Effector memory CD4-positive, alpha-beta T cell (primary cell): Measurements from ENCODE around the gene ACER3.

Source experiments
- DNase-seq, 3 donors: peaks; one replicate each; pipeline ENCODE4 v3.0.0-alpha.2; 2020
- H3K27ac ChIP-seq: 2 replicates; pipeline ENCODE4 v1.7.0; 2013; ENCODE audit warnings: mild to moderate bottlenecking, low read length, moderate library complexity; ENCODE audit not compliant: insufficient read depth, poor library complexity, severe bottlenecking
- H3K27me3 ChIP-seq: replicated peaks from 2 replicates; pipeline ENCODE4 v1.7.0; 2013; ENCODE audit warnings: mild to moderate bottlenecking, low read length; ENCODE audit not compliant: insufficient read depth, control insufficient read depth, poor library complexity, severe bottlenecking
- H3K36me3 ChIP-seq: 2 replicates; pipeline ENCODE4 v1.7.0; 2013; ENCODE audit warnings: mild to moderate bottlenecking, low read length, moderate library complexity; ENCODE audit not compliant: control insufficient read depth, insufficient read depth
- H3K4me1 ChIP-seq: 2 replicates; pipeline ENCODE4 v1.7.0; 2013; ENCODE audit warnings: low read length, mild to moderate bottlenecking; ENCODE audit not compliant: control insufficient read depth, insufficient read depth, poor library complexity, severe bottlenecking
- H3K4me3 ChIP-seq: 2 replicates; pipeline ENCODE4 v1.7.0; 2013; ENCODE audit warnings: low read length, low read depth, mild to moderate bottlenecking; ENCODE audit not compliant: insufficient read depth, poor library complexity, severe bottlenecking
- H3K9me3 ChIP-seq: 2 replicates; pipeline ENCODE4 v1.7.0; 2013; ENCODE audit warnings: mild to moderate bottlenecking, low read length, moderate library complexity; ENCODE audit not compliant: control insufficient read depth

Gene ACER3

GRCh38 chr11:76910620-76911414 lies 50.1 kb downstream of the ACER3 start:
- no peaks in the 10 kb centered on the region for H3K9me3 ChIP-seq
- H3K27ac ChIP-seq = no peak overlapping the region
- DNase-seq = no peak
- H3K36me3 ChIP-seq = no peaks in the 10 kb centered on the region
- no peak overlapping the region for H3K4me3 ChIP-seq
- H3K4me1 ChIP-seq = no peaks in the 10 kb centered on the region
- H3K27me3 ChIP-seq = no peaks in the 10 kb centered on the region

GRCh38 chr11:76911415-76911808 lies 50.7 kb downstream of the ACER3 start:
- H3K36me3 ChIP-seq = no peaks in the 10 kb centered on the region
- no peaks in the 10 kb centered on the region for H3K27me3 ChIP-seq
- H3K27ac ChIP-seq = no peak overlapping the region
- no peaks in the 10 kb centered on the region for H3K9me3 ChIP-seq
- no peak overlapping the region for H3K4me3 ChIP-seq
- H3K4me1 ChIP-seq = no peaks in the 10 kb centered on the region
- no peak for DNase-seq

DNA sequence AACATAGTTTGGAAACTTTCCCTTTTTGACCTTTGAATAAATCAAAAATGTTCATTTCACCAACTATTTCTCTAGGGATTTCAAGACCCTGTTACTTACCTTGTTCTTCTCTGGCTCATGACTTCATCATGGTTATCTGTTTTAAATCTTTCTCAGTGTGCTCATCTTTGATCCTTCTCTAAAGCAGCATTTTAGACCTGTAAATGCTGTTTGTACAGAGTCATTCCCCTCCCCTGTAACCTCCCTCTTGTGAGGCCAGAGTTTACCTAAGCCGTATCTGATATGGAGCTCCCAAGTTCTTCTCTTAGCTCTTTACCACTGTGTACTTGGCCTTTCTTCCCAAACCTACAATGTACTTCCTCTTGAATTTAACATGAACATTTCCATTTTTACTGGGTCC lies 56.0 kb downstream of the ACER3 start:
- H3K36me3 ChIP-seq = no peaks in the 10 kb centered on the region
- H3K9me3 ChIP-seq = no peaks in the 10 kb centered on the region
- no peak for DNase-seq
- H3K4me3 ChIP-seq = no peak overlapping the region
- no peak overlapping the region for H3K27ac ChIP-seq
- H3K27me3 ChIP-seq = no peaks in the 10 kb centered on the region
- no peaks in the 10 kb centered on the region for H3K4me1 ChIP-seq

DNA sequence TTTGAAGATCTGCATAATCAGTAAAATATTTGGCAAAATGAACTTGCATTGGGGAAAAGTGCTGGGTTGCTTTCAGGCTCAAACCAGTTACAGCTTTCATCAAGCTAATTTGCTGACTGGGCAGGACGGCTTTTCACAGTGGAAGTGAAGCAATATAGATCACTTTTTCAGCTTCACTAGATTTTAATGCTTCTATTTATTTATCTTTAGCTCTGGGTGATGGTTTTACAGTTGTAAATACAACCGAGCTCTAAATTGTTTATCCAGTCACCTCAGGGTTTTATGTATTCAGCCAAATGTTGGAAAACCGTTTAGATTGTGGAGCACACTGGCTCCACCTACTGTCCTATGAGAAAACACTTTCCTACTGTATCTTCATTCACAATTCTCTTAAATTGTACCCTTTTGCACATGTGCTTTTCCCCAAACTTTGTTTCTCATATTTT lies 58.2 kb downstream of the ACER3 start:
- no peak overlapping the region for H3K27ac ChIP-seq
- no peaks in the 10 kb centered on the region for H3K9me3 ChIP-seq
- DNase-seq = no peak

GRCh38 chr11:76919467-76919866 lies 58.7 kb downstream of the ACER3 start:
- Histone ChIP-seq H3K27me3 (no peaks in the 10 kb centered on the region), H3K4me3 (no peak overlapping the region), H3K9me3 (no peaks in the 10 kb centered on the region), H3K4me1 (no peaks in the 10 kb centered on the region), H3K27ac (no peak overlapping the region), H3K36me3 (no peaks in the 10 kb centered on the region)
- no peak for DNase-seq

More for the DNA sequence above, 58.2 kb downstream of the ACER3 start:
- Histone ChIP-seq H3K4me1 (no peaks in the 10 kb centered on the region), H3K4me3 (no peak overlapping the region), H3K27me3 (no peaks in the 10 kb centered on the region), H3K36me3 (no peaks in the 10 kb centered on the region)

DNA sequence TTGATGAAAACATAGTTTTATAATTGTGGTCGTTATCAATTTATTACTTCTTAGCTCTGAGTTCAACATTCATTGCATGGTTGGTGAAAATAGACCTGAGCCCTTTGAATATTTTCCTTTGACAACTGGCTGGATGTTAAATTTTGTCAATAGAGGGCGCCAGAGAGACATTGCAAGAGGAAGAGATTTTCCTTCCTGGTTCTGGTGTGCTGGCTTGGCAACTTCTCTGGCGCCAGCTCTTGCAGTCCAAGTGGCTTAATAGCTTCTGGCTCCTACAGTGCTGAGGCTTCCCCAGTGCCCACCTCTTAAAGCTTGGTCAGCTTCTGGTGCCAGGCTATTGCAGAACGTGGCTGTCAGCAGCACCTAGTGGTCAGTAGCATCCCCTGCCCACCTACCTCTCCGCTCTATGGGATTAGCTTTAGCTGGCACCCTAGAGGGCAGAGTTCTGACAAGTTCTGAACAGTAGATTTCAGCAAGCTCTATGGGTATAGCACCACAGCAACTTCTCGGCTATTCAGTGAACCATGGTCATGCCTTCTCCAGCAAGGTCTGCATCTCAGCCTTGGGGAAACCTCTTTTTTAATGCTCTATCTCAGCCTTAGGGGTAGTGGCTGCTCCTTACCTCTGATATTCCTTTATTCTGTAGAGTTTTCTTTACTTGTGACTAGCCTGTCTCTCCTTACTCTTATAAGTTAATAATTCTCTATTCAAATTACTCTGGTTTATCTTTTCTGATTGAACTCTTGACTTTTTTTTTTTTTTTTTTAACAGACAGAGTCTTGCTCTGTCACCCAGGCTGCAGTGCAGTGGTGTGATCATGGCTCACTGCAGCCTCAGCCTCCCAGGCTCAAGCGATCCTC lies 59.4 kb downstream of the ACER3 start:
- Histone ChIP-seq H3K9me3 (no peaks in the 10 kb centered on the region), H3K36me3 (no peaks in the 10 kb centered on the region), H3K4me1 (no peaks in the 10 kb centered on the region), H3K4me3 (no peak overlapping the region), H3K27me3 (no peaks in the 10 kb centered on the region), H3K27ac (no peak overlapping the region)
- DNase-seq = peak in 2 of 3 donors; percentile 10 to 31

GRCh38 chr11:76927160-76927559 lies 66.4 kb downstream of the ACER3 start:
- Histone ChIP-seq H3K27ac (no peak overlapping the region), H3K36me3 (no peaks in the 10 kb centered on the region), H3K27me3 (no peaks in the 10 kb centered on the region), H3K4me1 (no peaks in the 10 kb centered on the region), H3K9me3 (no peaks in the 10 kb centered on the region), H3K4me3 (no peak overlapping the region)
- no peak for DNase-seq

DNA sequence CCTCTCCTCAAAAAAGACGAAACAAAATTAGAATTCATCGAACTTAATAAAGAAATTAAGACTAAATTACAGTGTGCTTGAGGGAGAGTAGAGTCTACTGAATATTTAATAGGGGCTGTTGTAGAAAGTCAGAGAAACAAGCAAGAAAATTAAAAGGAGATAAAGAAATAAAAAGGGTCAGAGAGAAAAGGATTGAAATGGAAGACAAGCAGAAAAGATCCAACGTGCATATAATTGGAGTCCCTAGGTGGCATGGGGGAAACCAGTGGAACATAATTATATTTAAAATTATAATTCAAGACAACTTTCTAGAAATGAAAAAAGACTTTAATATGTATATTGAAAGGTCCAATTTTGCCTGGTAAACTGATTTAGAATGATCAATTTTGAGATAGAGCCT lies 74.3 kb downstream of the ACER3 start:
- Histone ChIP-seq H3K27me3 (no peaks in the 10 kb centered on the region), H3K9me3 (no peaks in the 10 kb centered on the region), H3K4me3 (no peak overlapping the region), H3K36me3 (peaks cover 3% of the 10 kb centered on the region), H3K4me1 (no peaks in the 10 kb centered on the region), H3K27ac (no peak overlapping the region)
- no peak for DNase-seq

- no peak for DNase-seq
- no peaks in the 10 kb centered on the region for H3K27me3 ChIP-seq
- H3K4me3 ChIP-seq = no peak overlapping the region
- H3K9me3 ChIP-seq = no peaks in the 10 kb centered on the region
- no peaks in the 10 kb centered on the region for H3K4me1 ChIP-seq
- no peaks in the 10 kb centered on the region for H3K36me3 ChIP-seq
- H3K27ac ChIP-seq = no peak overlapping the region
Measured at GRCh38 chr11:76939219-76939631, 78.5 kb downstream of the ACER3 start.

DNA sequence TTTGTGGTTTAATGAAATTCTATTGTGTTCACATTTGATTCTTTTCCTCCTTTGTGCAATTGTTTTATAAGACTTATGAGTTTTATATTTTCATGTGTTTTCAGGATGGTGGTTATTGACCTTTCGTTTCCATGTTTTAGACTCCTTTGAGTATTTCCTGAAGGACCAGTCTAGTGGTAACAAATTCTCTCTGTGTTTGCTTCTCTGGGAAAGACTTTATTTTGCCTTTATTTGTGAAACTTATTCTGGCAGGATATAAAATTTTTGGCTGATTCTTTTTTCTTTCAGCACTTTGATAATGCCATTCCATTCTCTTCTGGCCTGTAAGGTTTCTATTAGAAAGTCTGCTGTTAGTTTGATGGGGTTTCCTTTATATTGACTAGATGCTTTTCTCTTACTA lies 83.5 kb downstream of the ACER3 start:
- no peaks in the 10 kb centered on the region for H3K36me3 ChIP-seq
- no peaks in the 10 kb centered on the region for H3K9me3 ChIP-seq
- DNase-seq = no peak
- no peaks in the 10 kb centered on the region for H3K27me3 ChIP-seq
- H3K27ac ChIP-seq = no peak overlapping the region
- no peaks in the 10 kb centered on the region for H3K4me1 ChIP-seq
- H3K4me3 ChIP-seq = no peak overlapping the region
